GM12874 (cell line): ENCODE data around the gene BBIP1.

Experiments used
- TF ChIP-seq, protein P1 (sequence below): IDR thresholded peaks from 2 replicates; pipeline ENCODE4 v1.5.1; 2011; ENCODE audit warnings: low read depth, mild to moderate bottlenecking, control low read depth, low read length, moderate library complexity; ENCODE audit not compliant: insufficient read depth

Gene BBIP1

DNA sequence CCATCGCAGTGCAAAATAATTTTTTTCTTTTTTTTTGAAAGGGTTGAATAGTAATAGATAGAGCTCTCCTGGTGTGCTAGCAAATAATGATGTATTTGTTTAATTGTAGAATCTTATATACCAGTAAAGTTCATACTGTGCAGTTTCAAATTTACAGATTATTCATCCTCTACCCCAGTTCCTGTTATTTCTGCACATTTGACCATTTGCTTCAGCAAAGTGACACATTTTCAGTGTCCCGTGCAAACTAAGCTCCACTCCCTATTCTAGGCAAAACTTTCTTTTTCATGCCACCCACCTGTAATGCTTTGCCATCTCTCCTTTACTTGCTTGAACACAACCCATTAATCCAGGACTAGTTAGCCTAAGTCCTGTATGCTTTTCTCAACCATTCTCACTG is 43.5 kb upstream of the BBIP1 start:
- TF ChIP-seq, protein P1, sequence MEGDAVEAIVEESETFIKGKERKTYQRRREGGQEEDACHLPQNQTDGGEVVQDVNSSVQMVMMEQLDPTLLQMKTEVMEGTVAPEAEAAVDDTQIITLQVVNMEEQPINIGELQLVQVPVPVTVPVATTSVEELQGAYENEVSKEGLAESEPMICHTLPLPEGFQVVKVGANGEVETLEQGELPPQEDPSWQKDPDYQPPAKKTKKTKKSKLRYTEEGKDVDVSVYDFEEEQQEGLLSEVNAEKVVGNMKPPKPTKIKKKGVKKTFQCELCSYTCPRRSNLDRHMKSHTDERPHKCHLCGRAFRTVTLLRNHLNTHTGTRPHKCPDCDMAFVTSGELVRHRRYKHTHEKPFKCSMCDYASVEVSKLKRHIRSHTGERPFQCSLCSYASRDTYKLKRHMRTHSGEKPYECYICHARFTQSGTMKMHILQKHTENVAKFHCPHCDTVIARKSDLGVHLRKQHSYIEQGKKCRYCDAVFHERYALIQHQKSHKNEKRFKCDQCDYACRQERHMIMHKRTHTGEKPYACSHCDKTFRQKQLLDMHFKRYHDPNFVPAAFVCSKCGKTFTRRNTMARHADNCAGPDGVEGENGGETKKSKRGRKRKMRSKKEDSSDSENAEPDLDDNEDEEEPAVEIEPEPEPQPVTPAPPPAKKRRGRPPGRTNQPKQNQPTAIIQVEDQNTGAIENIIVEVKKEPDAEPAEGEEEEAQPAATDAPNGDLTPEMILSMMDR = no peak

DNA sequence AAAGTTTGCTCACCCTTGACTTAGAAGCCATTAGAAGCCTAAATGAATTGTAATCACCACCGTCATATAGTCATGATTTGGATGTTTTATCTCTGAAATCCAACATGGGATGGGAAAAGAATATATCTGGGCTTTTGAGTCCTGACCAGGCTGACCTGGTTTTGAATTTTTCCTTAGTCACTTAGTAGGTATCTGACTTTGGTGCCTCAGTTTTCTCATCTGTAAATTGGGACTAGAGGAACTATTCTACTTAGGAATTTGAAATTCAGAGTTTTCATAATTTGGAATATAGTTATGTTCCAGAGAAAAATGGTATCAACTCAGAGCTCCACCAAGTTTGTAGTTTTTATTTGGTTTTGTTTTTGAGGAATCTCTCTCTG is 41.3 kb upstream of the BBIP1 start:
- TF ChIP-seq, protein P1 = no peak

DNA sequence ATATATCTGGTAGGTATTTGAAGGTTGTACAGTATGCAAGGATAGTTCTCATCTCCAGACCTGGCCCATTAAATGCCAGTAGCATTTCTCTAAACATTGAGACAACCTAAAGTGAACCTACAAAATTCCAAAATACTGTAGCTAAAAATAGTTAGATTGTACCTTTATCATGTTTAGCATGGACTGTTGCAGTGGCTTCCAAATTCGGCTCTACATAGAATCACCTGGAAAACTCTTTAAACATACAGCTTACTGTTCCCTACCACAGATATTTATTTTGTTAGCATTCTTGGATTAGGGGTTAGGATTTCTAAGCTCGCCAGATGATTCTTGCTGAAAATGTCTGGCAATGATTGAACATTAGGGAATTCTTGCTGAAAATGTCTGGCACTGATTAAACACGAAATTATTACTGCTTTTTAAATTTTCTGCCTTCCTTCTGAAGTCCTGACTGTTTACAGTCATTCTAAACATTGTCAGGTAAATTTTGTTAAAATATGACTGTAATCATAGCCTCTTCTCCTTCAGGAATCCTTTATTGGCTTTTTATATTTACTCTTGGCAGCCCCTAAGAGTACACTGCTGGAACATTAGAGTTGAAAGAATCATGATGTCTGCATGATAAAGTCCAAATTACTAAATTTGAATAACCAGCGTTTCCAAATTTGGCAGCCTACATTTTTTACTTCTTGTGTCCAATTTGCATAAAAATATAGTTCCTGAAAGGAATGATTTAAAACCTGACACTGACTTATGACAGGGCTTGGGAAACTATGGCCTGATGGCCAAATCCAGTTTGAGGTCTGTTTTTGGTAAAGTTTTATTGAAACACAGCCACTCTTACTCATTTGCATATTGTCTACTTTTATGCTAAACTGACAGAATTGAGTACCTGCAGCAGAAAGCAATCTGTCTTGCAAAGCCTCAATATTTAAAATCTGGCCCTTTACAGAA is 40.7 kb upstream of the BBIP1 start:
- TF ChIP-seq, protein P1 = no peak

DNA sequence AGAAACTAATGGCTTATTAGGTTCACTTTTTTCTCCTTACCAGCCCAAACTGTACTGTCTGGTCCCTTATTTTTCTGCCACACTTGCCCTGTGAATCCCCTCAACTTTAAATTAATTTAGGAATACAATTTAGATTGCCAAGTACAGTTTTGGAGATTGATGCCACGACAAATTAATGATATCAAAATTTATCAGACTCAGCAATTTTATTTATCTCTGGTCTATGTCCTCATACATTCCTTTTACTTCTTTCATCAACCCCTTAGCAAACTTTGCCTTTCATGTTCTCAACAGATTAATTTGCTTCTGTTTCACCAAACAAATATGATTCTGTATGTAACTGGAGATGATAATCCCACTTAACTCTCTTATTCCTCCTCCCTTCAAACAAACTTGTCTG is 38.6 kb upstream of the BBIP1 start:
- TF ChIP-seq, protein P1 = no peak

DNA sequence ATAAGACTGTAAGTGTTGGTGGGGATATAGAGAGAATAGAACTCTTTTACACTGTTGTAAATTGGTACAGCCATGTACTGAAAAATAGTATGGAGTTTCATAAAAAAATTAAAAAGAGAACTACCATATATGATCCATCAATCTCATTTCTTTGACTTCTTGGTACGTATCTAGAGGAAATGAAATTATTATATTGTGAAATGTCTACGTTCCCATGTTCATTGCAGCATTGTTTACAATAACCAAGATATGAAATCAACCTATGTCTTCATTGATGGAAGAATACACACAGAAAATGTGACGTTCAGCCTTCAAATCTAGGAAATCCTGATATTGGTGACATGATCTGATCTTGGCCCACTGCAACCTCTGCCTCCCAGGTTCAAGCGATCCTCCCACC is 32.4 kb upstream of the BBIP1 start:
- TF ChIP-seq, protein P1 = no peak

DNA sequence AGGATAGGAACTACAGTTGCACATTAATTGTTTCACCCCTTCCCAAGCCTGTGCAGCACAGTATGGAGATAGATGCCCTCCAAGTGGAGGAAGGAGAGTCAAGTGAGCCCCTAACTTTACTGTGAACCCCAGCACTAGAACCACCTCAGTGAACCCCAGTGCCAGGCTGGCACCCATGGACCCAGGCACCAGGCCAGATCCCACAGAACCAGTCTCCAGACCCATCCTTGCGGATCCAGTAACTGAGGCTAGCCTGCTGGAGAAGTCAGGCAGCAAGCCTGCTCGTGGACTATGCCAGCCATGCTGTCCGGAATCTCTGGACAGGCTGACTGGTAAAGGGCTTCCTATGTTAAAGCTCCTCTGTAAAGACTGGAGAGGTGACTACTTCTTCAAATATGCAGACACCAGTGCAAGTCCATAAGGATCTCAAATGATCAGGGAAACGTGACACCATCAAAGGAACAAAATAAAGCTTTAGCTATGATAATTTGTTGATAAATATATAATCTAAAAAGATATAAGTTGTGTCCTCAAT is 28.1 kb upstream of the BBIP1 start:
- TF ChIP-seq, protein P1 = no peak

DNA sequence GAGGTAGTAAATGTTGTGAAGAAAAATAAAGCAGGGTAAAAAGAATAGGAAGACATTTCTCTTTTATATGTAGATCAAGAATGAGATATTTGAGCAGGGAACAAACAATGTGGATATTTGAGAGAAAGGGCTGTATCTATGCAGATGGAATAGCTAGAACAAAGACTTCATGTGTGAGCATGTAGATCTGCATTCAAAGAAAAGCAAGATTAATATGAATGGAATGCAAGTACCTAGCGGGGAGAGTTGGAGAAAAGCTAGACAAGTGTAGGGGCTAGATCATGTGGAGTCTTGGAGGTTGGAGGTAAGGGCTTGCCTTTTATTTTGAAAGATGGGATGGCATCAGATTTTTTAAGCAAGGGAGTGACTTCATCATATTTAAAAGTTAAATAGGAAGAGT is 27.5 kb upstream of the BBIP1 start:
- TF ChIP-seq, protein P1 = no peak
